IPS DF 19.7 (cell line): ENCODE results near the gene ZSCAN10.

ENCODE experiments used
- DNase-seq: peaks from one replicate; pipeline ENCODE4 v3.0.0-alpha.2; 2013; ENCODE audit warnings: low read depth, low spot score

The ZSCAN10 gene

DNA sequence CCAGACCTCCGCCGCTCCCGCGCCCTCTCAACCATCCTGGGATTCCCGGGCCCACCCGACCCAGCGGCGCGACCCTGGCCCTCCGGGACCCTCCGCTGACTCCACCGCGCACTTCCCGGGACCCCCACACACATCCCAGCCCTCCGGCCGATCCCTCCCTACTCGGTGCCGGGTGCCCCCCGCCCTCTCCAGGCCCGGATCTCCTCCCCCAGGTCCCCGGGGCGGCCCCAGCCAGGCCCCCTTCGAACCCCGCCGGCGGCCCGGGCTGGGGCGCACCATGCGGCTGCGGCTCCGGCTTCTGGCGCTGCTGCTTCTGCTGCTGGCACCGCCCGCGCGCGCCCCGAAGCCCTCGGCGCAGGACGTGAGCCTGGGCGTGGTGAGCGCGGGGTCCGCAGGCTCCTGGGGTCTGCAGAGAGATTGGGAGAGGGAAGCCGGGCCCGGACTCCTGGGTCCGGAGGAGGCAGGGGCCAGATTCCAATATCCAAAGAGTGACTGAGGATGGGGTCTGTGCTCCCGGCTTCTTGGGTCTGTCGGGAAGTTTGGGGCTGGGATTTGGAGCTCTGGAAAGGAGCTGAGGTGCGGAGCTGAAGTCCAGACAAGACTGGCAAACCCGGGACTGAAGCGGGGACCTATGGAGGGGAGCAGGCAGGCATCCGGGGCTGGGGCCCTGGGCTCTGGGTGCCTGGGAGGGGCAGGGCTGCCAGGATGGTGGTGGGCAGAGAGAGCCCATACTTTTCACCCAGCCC lies 52.3 kb downstream of the ZSCAN10 start:
- DNase-seq = no peak

DNA sequence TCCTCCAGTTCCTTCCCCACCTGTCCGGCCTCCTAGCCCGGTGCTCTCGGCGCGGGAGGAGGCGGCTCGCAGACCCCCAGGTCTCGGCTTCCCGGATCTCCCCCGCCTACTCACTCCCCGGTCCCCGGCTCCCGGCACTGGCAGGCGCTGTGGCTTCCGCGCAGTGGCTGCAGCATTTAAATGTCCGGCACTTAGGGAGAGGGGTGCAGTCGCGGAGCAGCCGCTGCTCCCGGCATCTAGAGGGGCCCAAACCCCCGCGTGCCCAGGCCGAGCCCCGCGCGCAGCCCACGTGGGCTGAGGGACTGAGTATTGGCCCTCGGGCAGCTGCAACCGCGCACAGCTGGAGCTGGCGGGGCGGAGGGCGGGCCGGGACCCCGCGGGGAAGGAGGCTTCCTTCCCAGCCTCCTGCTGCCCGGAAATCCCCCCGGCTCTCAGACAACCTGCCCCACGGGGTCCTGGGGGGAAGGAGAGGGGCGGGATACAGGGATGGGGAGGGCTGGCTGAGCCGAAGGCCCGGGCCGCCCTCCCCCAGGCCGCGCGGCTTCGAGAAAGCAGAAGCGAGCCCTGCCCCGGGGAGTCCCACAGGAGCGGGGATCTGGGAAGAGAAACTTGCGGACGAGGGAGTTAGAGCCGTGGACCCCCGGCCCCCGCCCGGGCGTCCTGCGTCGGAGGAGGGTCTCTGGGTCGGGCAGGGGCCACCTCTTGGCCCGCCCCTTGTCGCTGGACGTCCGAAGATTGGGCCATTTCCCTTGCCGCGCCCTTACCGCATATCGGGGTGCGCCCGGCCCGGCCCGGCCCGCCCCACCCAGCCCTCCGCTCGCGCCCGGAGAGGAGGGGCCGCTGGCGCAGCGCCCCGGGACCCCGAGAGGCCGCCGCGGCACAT lies 53.1 kb downstream of the ZSCAN10 start, which contains the start of gene MMP25:
MMP25 (plus strand) TSS at position 804 of the 883 bp plus-strand sequence. CDS start 357 bp downstream, outside the sequence.
- no peak for DNase-seq

DNA sequence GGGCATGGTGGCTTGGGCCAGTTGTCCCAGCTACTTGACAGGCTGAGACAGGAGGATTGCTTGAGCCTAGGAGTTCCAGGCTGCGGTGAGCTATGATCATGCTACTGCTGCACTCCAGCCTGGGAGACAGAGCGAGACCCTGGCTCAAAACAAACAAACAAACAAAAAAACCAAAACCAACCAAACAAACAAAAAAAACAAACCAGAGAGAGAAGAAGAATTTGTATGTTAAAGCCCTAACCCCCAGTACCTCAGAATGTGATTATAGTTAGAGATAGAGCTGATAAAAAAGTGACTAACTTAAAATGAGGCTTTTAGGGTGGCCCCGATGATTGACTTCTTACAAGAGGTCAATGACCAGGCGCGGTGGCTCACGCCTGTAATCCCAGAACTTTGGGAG lies 54.4 kb downstream of the ZSCAN10 start:
- DNase-seq = no peak

DNA sequence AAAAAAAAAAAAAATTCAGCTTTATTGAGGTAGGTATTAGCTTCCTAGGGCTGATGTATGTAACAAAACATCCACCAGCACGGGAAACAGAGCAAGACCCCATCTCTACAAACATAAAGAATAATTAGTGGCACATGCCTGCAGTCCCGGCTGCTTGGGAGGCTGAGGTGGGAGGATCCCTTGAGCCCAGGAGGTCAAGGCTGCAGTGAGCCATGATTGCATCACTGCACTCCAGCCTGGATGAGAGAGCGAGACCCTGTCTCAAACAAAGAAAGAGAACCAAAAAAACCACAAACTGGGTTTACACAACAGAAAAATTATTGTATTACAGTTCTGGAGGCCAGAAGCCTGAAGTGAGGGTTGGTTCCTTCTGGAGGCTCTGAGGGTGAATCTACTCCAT lies 56.7 kb downstream of the ZSCAN10 start:
- no peak for DNase-seq

DNA sequence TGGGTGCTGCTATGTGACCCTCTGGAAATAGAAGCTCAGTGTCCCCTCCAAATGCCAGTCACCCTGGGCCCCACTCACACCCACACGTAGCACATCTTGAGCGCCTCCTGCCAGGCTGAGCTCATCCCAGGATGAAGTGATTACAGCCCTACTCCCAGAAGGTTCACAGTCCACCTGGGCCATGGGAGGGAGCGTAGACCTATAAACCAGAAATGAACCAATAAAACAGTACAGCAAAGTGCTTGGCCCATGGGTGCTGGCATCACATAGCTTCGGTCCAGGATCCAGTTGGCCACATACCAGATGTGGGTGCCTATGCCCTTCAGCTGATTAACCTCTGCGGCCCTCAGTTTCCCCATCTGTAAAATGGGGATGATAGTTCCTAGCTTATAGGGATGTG lies 60.2 kb downstream of the ZSCAN10 start:
- DNase-seq = no peak
